ENCODE results near the gene HOXA9.

HOXA9 gene

DNA sequence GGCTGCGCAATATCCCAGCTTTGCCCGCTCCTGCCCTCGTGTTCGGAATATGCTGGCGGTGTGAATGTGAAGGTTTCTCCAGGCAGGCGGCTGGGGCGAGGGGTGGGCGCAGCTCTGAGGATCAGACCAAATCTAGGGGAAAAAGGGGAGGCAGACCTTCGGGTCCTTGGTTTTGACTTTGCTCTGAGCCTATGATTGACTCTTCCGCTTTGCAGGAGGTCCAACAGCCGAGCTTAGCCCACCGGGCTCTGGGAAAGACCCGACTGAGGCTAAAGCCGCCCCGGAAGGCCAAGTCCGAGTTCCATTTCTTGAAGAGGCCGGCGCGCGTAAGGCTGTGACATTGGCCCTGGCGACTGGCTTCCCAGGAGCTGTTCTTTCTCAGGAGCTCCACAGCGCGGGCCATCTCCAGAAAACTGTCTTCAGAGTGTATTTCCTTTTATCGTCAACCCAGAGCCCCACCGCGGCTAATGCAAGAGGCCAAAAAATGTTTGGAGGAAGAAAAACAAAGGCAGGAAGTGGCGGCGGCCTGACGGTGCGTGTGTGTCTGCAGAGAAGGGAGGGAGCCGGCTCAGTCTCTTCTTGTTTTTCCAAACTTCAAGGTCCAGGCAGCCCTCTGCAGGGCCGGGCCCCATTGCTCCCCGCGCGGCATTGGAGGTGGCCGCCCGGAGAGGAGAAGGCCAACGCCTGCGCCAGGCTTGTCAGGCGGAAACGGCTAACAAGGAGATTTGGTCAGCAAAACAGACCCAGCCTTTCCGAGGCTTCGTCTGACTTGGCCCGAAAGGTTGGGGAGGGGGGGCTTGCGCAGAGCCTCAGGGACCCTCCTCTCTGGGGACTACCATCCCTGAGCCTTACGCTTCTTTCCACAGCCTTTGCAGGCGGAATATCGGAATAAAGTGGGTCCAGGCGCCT lies 23.3 kb upstream of the HOXA9 start:
- no peak for DNase-seq

GRCh38 chr7:27187475-27188385 lies 22.4 kb upstream of the HOXA9 start:
- no peak for DNase-seq

DNA sequence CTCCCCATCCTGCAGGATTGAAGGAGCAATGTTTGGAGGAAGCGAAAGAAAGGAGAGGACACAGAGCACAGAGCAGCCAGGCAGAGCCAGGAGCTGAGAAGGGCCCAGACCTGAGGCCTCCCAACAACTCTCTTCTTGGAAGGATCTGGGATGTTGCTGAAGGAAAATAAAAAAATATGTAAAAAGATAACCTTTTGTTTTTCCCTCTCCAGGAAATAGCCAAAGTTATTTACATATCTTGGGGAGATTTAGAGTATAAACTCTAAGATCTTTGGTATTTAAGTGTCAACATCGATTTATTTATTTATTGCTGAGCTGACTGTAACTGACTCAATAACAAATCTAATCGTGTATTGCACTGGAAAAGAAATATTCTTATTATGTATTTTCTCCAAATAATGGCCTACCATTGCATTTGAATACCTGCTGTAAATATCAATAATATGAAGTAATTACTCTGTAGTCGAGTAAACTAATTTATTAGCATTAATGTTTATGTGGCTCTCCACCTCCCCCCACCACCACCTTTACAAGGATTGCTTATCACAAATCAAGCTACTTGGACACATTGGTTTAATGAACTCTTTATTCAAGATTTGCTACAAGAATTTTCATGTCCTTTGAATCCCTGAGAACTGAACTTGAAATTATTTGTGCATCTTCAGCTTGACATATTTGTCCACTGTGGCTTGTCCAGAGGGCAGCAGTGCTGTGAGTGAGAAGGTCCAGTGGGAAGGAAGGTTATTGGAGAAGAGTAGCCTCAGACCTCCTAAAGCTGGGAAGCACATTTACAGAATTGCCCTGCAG lies 21.5 kb upstream of the HOXA9 start:
- no peak for DNase-seq

GRCh38 chr7:27185854-27186667 lies 20.7 kb upstream of the HOXA9 start:
- no peak for DNase-seq

DNA sequence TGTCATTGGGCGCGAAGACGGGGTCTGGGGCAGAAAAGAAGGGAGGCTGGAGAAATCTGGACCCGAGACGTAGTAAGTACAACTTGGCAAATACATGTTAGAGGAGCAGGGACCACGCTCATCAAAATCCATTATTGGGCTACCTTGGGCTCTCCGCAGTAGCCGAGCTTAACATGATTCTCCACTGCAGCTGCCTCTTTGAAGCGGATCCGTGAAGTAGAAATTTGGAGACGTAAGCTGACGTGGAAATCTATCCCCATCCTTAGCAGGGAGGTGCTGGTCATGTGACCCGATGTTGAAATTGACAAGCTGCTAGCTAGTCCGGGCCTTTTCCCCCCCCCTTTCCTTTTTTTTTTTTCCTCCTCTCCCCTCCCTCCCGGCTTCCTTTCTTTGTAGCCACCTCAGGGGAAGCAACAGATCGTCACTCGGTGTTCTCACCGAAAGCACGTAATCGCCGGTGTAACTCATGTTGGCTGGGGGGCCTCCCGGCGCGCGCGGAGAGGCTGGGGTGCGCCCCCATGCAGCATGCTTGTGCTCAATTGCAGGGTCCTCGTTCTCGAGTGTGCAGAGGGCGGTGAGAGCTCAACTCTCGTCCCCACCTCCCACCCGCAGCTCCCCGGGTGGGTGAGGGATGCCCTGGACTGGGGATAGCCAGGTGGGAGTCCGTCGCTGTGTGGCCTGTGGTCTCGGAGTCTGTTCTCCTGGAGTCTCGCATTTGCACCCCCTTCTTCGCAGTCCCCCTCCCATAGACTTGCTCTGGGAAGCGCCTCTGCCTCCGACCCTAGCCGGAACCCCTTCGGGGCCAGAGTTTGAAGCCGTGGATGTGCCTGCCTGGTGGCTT lies 19.9 kb upstream of the HOXA9 start, which contains the start of gene HOXA11:
HOXA11 (minus strand) TSS at position 220 of the 841 bp plus-strand sequence; CDS start at position 132, 88 bp downstream.
- DNase-seq = no peak

GRCh38 chr7:27184337-27185012 lies 19.1 kb upstream of the HOXA9 start:
- DNase-seq = no peak

DNA sequence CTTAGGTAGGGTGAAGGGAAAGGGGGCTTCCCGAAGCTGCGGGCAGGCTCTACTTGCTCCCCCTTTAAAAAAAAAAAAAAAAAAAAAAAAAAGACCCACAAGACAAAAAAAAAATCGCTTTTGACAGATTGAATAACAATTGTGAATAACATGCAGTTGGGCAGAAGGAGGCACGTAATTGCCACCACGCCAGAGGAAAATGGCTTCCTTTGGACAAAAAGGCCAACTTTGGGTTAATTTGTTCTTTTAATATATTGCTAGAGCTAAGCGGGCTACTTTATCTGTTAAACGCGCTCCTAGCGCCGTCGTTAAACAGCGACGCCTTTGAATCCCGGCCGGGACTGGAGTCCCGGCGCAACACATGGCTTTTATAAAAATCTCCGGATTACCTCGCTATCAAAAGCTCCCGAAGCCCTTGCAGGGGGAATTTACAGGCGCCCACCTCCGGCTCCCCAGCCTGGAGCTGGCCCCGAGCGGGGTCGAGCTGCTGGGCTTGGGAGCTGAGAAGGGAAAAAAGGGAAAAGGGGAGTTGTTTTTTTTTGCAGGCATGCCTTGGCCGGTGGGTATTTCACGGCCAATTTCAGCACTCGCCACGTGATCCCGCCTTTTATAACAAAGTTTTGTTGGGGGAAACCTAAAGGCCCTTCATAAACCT lies 18.5 kb upstream of the HOXA9 start:
- no peak for DNase-seq

DNA sequence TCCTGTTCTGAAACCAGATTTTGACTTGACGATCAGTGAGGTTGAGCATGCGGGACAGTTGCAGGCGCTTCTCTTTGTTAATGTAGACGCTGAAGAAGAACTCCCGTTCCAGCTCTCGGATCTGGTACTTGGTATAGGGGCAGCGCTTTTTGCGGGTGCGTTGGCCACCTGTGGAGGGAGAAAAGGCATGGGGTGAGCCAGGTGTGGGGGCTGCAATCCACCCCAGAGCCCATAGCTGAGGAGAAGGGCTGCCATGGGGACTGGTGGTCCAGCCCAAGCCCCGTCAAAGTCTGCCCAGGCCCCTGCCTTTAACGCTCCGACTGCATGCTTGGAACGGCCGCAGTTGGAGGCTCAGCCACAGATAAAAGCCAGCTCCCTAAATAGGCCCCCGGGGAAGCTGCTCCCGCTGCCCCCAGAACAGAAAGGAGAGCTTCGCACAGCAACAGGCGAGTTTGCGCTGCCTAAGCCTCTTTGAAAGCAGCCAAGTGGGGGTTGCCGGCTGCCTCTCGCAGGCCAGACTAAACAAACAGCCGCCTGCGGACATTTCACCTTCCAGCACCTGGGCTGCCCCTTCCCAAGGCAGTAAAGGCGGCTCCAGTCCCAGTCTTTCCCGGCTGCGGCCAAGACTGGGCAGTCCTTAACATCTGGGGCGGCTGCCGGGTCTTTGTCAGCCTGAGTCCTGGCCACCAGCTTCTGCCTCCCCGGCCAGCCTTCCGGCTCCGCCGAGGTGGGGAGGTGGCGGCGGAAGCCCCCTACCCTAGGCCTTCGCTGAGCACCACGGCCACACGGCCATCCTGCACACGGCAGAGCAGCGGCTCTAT lies 17.7 kb upstream of the HOXA9 start:
- no peak for DNase-seq

DNA sequence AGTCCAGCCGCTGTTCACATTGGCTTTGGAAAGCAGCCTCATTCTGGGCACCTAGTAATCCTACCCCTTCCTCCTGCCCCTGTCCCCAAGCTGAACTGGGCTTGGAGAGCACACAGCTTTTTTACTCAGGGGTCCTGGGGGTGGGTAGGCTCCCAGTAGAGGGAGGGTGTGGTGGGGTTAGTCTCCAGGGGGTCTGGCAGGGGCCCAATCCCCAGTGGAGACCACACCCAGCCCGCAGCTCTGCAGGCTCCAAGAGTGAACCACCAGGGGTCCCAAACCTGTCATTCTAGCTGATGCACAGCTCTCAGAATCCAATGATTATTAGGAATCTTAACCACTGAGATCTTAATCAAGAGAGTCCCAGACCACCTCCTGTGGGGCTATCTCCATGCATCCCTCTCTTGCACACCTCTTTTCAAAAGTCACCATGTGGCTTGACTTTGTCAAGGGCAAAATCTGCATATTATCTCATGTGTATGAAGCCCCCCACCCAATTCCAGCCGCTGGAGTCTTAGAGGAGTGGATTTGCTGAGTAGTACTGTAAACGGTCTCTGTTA lies 17.0 kb upstream of the HOXA9 start:
- DNase-seq = no peak

- no peak for DNase-seq
Measured at GRCh38 chr7:27181795-27182275, 16.5 kb upstream of the HOXA9 start.

- no peak for DNase-seq
Measured at GRCh38 chr7:27180431-27181420, 15.4 kb upstream of the HOXA9 start.

DNA sequence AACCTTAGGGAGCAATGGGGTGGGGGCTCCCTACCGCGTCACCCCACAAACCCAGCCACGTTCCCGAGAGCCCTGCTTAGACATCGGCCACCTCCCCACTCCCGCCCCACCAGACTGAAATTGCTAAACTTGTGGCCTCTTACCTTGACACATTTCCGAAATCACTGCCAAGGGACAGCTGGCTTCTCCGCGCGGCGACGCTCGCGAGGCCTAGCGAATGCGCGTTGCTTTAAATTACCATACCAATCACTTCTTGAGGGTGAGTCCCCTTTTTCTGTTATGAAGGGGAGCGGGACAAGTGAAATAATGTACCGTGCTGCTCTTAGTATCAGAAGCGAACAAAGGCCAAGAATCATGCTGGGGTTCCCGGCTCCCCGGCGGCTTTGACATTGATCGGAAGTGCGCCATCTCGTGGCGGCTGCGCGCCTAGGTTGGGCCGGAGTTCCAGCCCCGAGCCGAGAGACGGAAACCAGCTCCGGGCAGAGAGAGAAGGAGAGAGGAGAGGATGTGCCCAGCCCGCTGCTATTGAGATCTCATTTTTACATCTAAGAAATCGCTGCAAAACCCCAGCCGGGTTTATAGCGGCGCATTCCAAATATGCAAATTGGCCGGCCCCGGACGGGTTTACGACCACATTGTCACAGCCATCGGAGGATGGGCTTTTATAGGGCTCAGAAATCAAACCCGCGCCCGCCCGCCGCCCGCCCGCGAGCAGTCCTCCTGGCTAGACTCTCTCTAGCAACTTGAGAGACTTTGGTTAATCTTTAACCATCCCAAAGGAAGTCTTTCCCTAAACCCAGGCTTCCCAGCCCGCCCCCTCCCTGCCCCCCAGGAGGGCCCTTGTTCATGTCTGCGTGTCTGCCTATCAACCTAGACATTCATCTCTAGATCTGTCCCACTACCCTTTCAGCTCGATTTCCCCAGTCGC lies 14.4 kb upstream of the HOXA9 start:
- DNase-seq = peak in 3 of 58 donors; percentile 2 to 10 (median 9)

GRCh38 chr7:27179030-27179429 lies 13.7 kb upstream of the HOXA9 start:
- no peak for DNase-seq

- DNase-seq = no peak
Measured at GRCh38 chr7:27178366-27178765, 13.0 kb upstream of the HOXA9 start.

Data from anterior cingulate cortex (tissue), 58 donors.